IMR-90 (cell line): ENCODE results near the gene TAGAP. TPM values are rescaled to one million over a fixed set of nuclear protein-coding genes. Genes with fewer than 3 reads are reported as not detected.

Source experiments
- ATAC-seq: fragments of 200-7000 bp; cut with Tn5 transposase; 2 replicates; pipeline ENCODE4 v1.9.1; 2020; ENCODE audit warnings: low read depth, mild to moderate bottlenecking, moderate library complexity
- BruUV-seq: library from RNA; stranded (reverse); fragments of 400-500 nt; replicated peaks from 2 replicates; lab custom pipeline; 2021; lab: Mats Ljungman, UMichigan
- CTCF ChIA-PET: fragments of 300-600 bp; formaldehyde crosslinking; extraction: SDS; loops from one replicate; lab custom pipeline; 2021; ENCODE audit warnings: antibody characterized with exemption; lab: Yijun Ruan, JAX
- POLR2A ChIA-PET: fragments of 300-600 bp; sonication (Branson Sonifier 250); formaldehyde crosslinking; loops from one replicate; lab custom pipeline; 2022; ENCODE audit warnings: antibody characterized with exemption; ENCODE audit not compliant: unreplicated experiment; lab: Charles Lee
- DNase-seq: peaks from one replicate; pipeline ENCODE4 v3.0.0; 2013
- H2AFZ ChIP-seq: replicated peaks from 2 replicates; pipeline ENCODE3; 2013; ENCODE audit warnings: low read length, mild to moderate bottlenecking; ENCODE audit not compliant: poor library complexity
- H2AK5ac ChIP-seq: 2 replicates; pipeline ENCODE4 v1.6.1; 2013; ENCODE audit warnings: low read depth, low read length, inconsistent platforms
- H2AK9ac ChIP-seq: replicated peaks from 2 replicates; pipeline ENCODE3; 2013; ENCODE audit warnings: mild to moderate bottlenecking, low read depth, low read length, moderate library complexity; ENCODE audit not compliant: poor library complexity
- H2BK120ac ChIP-seq: 2 replicates; pipeline ENCODE4 v1.6.1; 2013; ENCODE audit warnings: low read depth, low read length, inconsistent platforms
- H2BK15ac ChIP-seq: 3 replicates; pipeline ENCODE4 v1.6.1; 2013; ENCODE audit warnings: low read depth, low read length, inconsistent platforms
- H2BK20ac ChIP-seq: 2 replicates; pipeline ENCODE4 v1.6.1; 2013; ENCODE audit warnings: low read depth, mild to moderate bottlenecking, inconsistent platforms, low read length, moderate library complexity
- H2BK5ac ChIP-seq: 2 replicates; pipeline ENCODE4 v1.6.1; 2013; ENCODE audit warnings: mild to moderate bottlenecking, low read depth, low read length, inconsistent platforms; ENCODE audit not compliant: poor library complexity, severe bottlenecking
- H3K14ac ChIP-seq: replicated peaks from 2 replicates; pipeline ENCODE4 v1.6.1; 2013; ENCODE audit warnings: low read depth, low read length, inconsistent platforms
- H3K18ac ChIP-seq: 2 replicates; pipeline ENCODE4 v1.6.1; 2013; ENCODE audit warnings: low read depth, low read length, control low read depth
- H3K23ac ChIP-seq: 2 replicates; pipeline ENCODE4 v1.6.1; 2013; ENCODE audit warnings: low read depth, low read length, inconsistent platforms
- H3K27ac ChIP-seq: 2 replicates; pipeline ENCODE4 v1.5.1; 2013; ENCODE audit warnings: mild to moderate bottlenecking, control low read depth, low read length; ENCODE audit not compliant: insufficient read depth
- H3K27me3 ChIP-seq: 2 replicates; pipeline ENCODE4 v1.6.1; 2013; ENCODE audit warnings: low read length; ENCODE audit not compliant: control insufficient read depth, insufficient read depth
- H3K36me3 ChIP-seq: 2 replicates; pipeline ENCODE4 v1.6.1; 2013; ENCODE audit warnings: low read length, mixed read lengths; ENCODE audit not compliant: control insufficient read depth, insufficient read depth
- H3K4ac ChIP-seq: 2 replicates; pipeline ENCODE4 v1.6.1; 2013; ENCODE audit warnings: low read depth, low read length, inconsistent platforms
- H3K4me1 ChIP-seq: 2 replicates; pipeline ENCODE4 v1.6.1; 2013; ENCODE audit warnings: low read length, mixed read lengths; ENCODE audit not compliant: control insufficient read depth, insufficient read depth
- H3K4me2 ChIP-seq: 2 replicates; pipeline ENCODE4 v1.6.1; 2013; ENCODE audit warnings: low read depth, mild to moderate bottlenecking, control low read depth, low read length, moderate library complexity
- H3K4me3 ChIP-seq: 2 replicates; pipeline ENCODE4 v1.5.1; 2013; ENCODE audit warnings: low read depth, mild to moderate bottlenecking, control low read depth, low read length, moderate library complexity; ENCODE audit not compliant: insufficient read depth
- H3K56ac ChIP-seq: 2 replicates; pipeline ENCODE4 v1.6.1; 2013; ENCODE audit warnings: low read length, inconsistent platforms; ENCODE audit not compliant: insufficient read depth; ENCODE audit errors: extremely low read depth
- H3K79me1 ChIP-seq, 2 experiments: 2 replicates each; pipeline ENCODE4 v1.6.1; 2013; ENCODE audit warnings: low read length in 2 of 2, inconsistent platforms in 1 of 2, low read depth in 1 of 2
- H3K9ac ChIP-seq: 2 replicates; pipeline ENCODE4 v1.6.1; 2013; ENCODE audit warnings: low read depth, low read length, control low read depth
- H3K9me1 ChIP-seq: 2 replicates; pipeline ENCODE4 v1.6.1; 2013; ENCODE audit warnings: low read length, inconsistent platforms; ENCODE audit not compliant: insufficient read depth
- H3K9me3 ChIP-seq: 2 replicates; pipeline ENCODE4 v1.6.1; 2013; ENCODE audit warnings: low read length; ENCODE audit not compliant: control insufficient read depth, insufficient read depth
- H4K20me1 ChIP-seq: 2 replicates; pipeline ENCODE4 v1.6.1; 2013; ENCODE audit warnings: low read length, inconsistent platforms; ENCODE audit not compliant: insufficient read depth
- H4K5ac ChIP-seq: 2 replicates; pipeline ENCODE4 v1.6.1; 2013; ENCODE audit warnings: mild to moderate bottlenecking, low read depth, low read length, control low read depth
- H4K8ac ChIP-seq, 2 experiments: 2 replicates each; pipeline ENCODE4 v1.6.1; 2013; ENCODE audit warnings: low read depth in 2 of 2, low read length in 2 of 2, control low read depth in 1 of 2, inconsistent platforms in 1 of 2
- H4K91ac ChIP-seq: 2 replicates; pipeline ENCODE4 v1.6.1; 2013; ENCODE audit warnings: low read depth, low read length, inconsistent platforms; ENCODE audit not compliant: insufficient read depth
- BHLHE40 ChIP-seq: fragments of 150-350 bp; IDR thresholded peaks from 2 replicates; pipeline ENCODE4 v1.6.1; 2016; ENCODE audit warnings: mild to moderate bottlenecking, low read depth, low read length
- CEBPB ChIP-seq: IDR thresholded peaks from 2 replicates; pipeline ENCODE4 v1.6.1; 2012; ENCODE audit warnings: low read depth, low read length, improper control_type of control experiment
- CHD1 ChIP-seq: IDR thresholded peaks from 2 replicates; pipeline ENCODE4 v1.6.1; 2012; ENCODE audit warnings: low read depth, low read length, improper control_type of control experiment
- CTCF ChIP-seq: conservative IDR thresholded peaks from 2 replicates; pipeline ENCODE4 v1.5.1; 2012; ENCODE audit warnings: mild to moderate bottlenecking, low read depth, low read length, improper control_type of control experiment
- ELK1 ChIP-seq: fragments of 150-350 bp; IDR thresholded peaks from 2 replicates; pipeline ENCODE4 v1.6.1; 2016; ENCODE audit warnings: low read depth, mild to moderate bottlenecking, low read length, moderate library complexity, borderline replicate concordance
- FOS ChIP-seq: fragments of 150-350 bp; IDR thresholded peaks from 2 replicates; pipeline ENCODE4 v1.6.1; 2016; ENCODE audit warnings: low read depth, low read length
- MAFK ChIP-seq: IDR thresholded peaks from 2 replicates; pipeline ENCODE4 v1.6.1; 2012; ENCODE audit warnings: low read depth, low read length, improper control_type of control experiment
- MAZ ChIP-seq: IDR thresholded peaks from 2 replicates; pipeline ENCODE4 v1.6.1; 2012; ENCODE audit warnings: low read depth, mild to moderate bottlenecking, low read length, improper control_type of control experiment, moderate library complexity, borderline replicate concordance
- MXI1 ChIP-seq: IDR thresholded peaks from 2 replicates; pipeline ENCODE4 v1.6.1; 2012; ENCODE audit warnings: low read depth, mild to moderate bottlenecking, low read length, moderate library complexity, borderline replicate concordance
- NFE2L2 ChIP-seq: fragments of 150-350 bp; IDR thresholded peaks from 2 replicates; pipeline ENCODE4 v1.6.1; 2016; ENCODE audit warnings: low read depth, mild to moderate bottlenecking, low read length
- POLR2A ChIP-seq: IDR thresholded peaks from 2 replicates; pipeline ENCODE4 v1.6.1; 2012; ENCODE audit warnings: mild to moderate bottlenecking, low read depth, low read length
- RAD21 ChIP-seq: IDR thresholded peaks from 2 replicates; pipeline ENCODE4 v1.6.1; 2012; ENCODE audit warnings: low read length, improper control_type of control experiment
- RCOR1 ChIP-seq: IDR thresholded peaks from 2 replicates; pipeline ENCODE4 v1.6.1; 2012; ENCODE audit warnings: mild to moderate bottlenecking, low read length, improper control_type of control experiment; ENCODE audit not compliant: insufficient replicate concordance
- RFX5 ChIP-seq: IDR thresholded peaks from 2 replicates; pipeline ENCODE4 v1.8.0; 2012; ENCODE audit warnings: low read depth, mild to moderate bottlenecking, low read length, moderate library complexity
- SMC3 ChIP-seq: fragments of 150-350 bp; IDR thresholded peaks from 2 replicates; pipeline ENCODE4 v1.6.1; 2016; ENCODE audit warnings: low read depth, mild to moderate bottlenecking, antibody characterized with exemption, low read length, moderate library complexity
- USF2 ChIP-seq: fragments of 150-350 bp; IDR thresholded peaks from 2 replicates; pipeline ENCODE4 v1.6.1; 2017; ENCODE audit warnings: mild to moderate bottlenecking, antibody characterized with exemption, low read length, low read depth
- WGBS, 2 experiments: methylation state at CpG; one replicate each; pipeline versions ENCODE4 v1.1.5 to v1.1.7; 2013; ENCODE audit warnings: missing lambda C conversion rate in 2 of 2; ENCODE audit not compliant: insufficient read length in 1 of 2; ENCODE audit errors: extremely low coverage in 2 of 2; 5-methylcytosine and 5-hydroxymethylcytosine counted together
- dilution Hi-C: fragments of 300-500 bp; cut with HindIII; formaldehyde crosslinking; loops from one replicate; pipeline ENCODE4 v1.14.3; 2018; ENCODE audit warnings: low sequenced_read_pairs; ENCODE audit not compliant: unreplicated experiment
- in situ Hi-C: fragments of 300-500 bp; cut with MboI; formaldehyde crosslinking; loops from 3 replicates; pipeline ENCODE4 v1.14.3; 2019; ENCODE audit warnings: low sequenced_read_pairs, inconsistent platforms, mixed read lengths
- intact Hi-C: fragments of 100-400 bp; cut with micrococcal nuclease; formaldehyde crosslinking; loops from 2 replicates; pipeline ENCODE4 v1.10.0; 2022
- polyA plus RNA-seq, 3 experiments: library from polyadenylated mRNA; depleted of rRNA; stranded (reverse); fragments of >200 nt; gene quantifications; 2 replicates each; pipeline ENCODE4 v1.2.3, GENCODE V29; 2012; ENCODE audit warnings: low replicate concordance in 1 of 3
- total RNA-seq: library from RNA; depleted of rRNA; stranded (reverse); fragments of >200 nt; gene quantifications from 2 replicates; pipeline ENCODE4 v1.2.3, GENCODE V29; 2012

Gene TAGAP
- total and polyA plus RNA-seq, 2 of the 4 experiments (the other 2 are of a cell fraction) = not detected

GRCh38 chr6:159056432-159056831, 11.6 kb upstream of the TAGAP start:
- H3K4me2 ChIP-seq = no peak overlapping the region
- TF ChIP-seq POLR2A (no peak), BHLHE40 (no peak), CTCF (no peak), CEBPB (no peak), RAD21 (no peak), MAZ (no peak), NFE2L2 (no peak), CHD1 (no peak), FOS (no peak), RCOR1 (no peak), MAFK (no peak), RFX5 (no peak), SMC3 (no peak), MXI1 (no peak), USF2 (no peak), ELK1 (no peak)
- H4K20me1 ChIP-seq = no peaks in the 10 kb centered on the region
- intact Hi-C loops = no loop called here
- ATAC-seq (no peak), DNase-seq (no peak)
- H3K79me1 ChIP-seq = no peaks in the 10 kb centered on the region
- H3K56ac ChIP-seq = no peak overlapping the region
- no peak overlapping the region for H2BK5ac ChIP-seq
- no peak overlapping the region for H3K4ac ChIP-seq
- no peak overlapping the region for H2BK20ac ChIP-seq
- H3K4me3 ChIP-seq = no peak overlapping the region
- no peak overlapping the region for H3K18ac ChIP-seq
- no peak overlapping the region for H2BK15ac ChIP-seq
- ChIA-PET POLR2A (no interaction called here), CTCF (interaction anchor here (1.5 kb wide), 1 partner anchor 14 kb away, joined by 4 read pairs; no protein-coding TSS in a partner anchor)
- no peak overlapping the region for H2BK120ac ChIP-seq
- H4K91ac ChIP-seq = no peak overlapping the region
- no peak overlapping the region for H2AK5ac ChIP-seq
- no peak overlapping the region for H2AK9ac ChIP-seq
- no peaks in the 10 kb centered on the region for H3K9me3 ChIP-seq
- no peak overlapping the region for H3K14ac ChIP-seq
- in situ Hi-C loops = no loop called here
- 43% methylated on average over 1 of the region's 2 CpGs; no CpG with 5 or more reads in 1 of the 2 experiments for WGBS, 2 experiments
- H2AFZ ChIP-seq = no peak overlapping the region
- no peak overlapping the region for H4K5ac ChIP-seq
- no peaks in the 10 kb centered on the region for H3K9me1 ChIP-seq
- no peak overlapping the region for H3K23ac ChIP-seq
- no peak overlapping the region for H3K9ac ChIP-seq
- H3K36me3 ChIP-seq = no peaks in the 10 kb centered on the region
- no peak overlapping the region for H3K27ac ChIP-seq
- H3K4me1 ChIP-seq = no peaks in the 10 kb centered on the region
- H4K8ac ChIP-seq = no peak overlapping the region
- dilution Hi-C loops = no loop called here
- BruUV-seq = no TSS peak
- H3K27me3 ChIP-seq = peaks cover 31% of the 10 kb centered on the region
